ENCODE data around the gene MAG. TPM values are rescaled to one million over a fixed set of nuclear protein-coding genes. Genes with fewer than 3 reads are reported as not detected.

The MAG gene
- total and polyA plus RNA-seq, 2 of the 8 experiments (the other 6 are each of a cell fraction or from before 2014, with no cell fraction given): 0.20 to 1.3 TPM

- H3K9ac ChIP-seq (replicated peaks in 1 of 4; ENCODE audit: extremely low read depth in 1 of 4, low read depth in 3 of 4, low read length in 3 of 4): no peak overlapping the region
- DNase-seq (ENCODE audit: low read depth in 1 of 2, low spot score in 2 of 2): no peak
- H3K18ac ChIP-seq (ENCODE audit: extremely low read depth, low read length): no peak overlapping the region
- ChIA-PET CTCF (ENCODE audit: partially characterized antibody) (interaction anchor here (0.7 to 2.1 kb wide), 4 partner anchors 9 to 212 kb away, joined by 3 to 7 read pairs (median 5); partner anchors contain the start of genes LGI4 and USF2), POLR2A (ENCODE audit: partially characterized antibody) (interaction anchor here (0.9 to 5.5 kb wide), 4 partner anchors 8 to 18 kb away, joined by 4 to 28 read pairs (median 13); partner anchors contain the start of gene USF2)
- no peak overlapping the region; the same call in 1 of the 2 replicates for H4K8ac ChIP-seq (ENCODE audit: extremely low read depth, insufficient read depth, low read length)
- H3K4me1 ChIP-seq (replicated peaks in 1 of 4; ENCODE audit: control insufficient read depth in 3 of 4, insufficient read depth in 4 of 4, low read length in 3 of 4): peaks cover 0 to 3% (median 0%) of the 10 kb centered on the region in 4 experiments; a peak in 3 of 7 replicates
- no peak overlapping the region for H3K4me3 ChIP-seq (ENCODE audit: extremely low read depth in 1 of 4, insufficient read depth in 2 of 4, low read depth in 3 of 4, low read length in 4 of 4)
- H3K56ac ChIP-seq (replicated peaks; ENCODE audit: insufficient read length, low read depth, low read length): no peak overlapping the region
- H3K79me1 ChIP-seq (ENCODE audit: low read depth, low read length): no peaks in the 10 kb centered on the region
- H2BK12ac ChIP-seq (ENCODE audit: low read depth, low read length): no peak overlapping the region
- WGBS, 2 experiments (ENCODE audit: extremely low coverage in 1 of 2, insufficient coverage in 1 of 2, insufficient read length in 1 of 2, insufficient replicate concordance in 2 of 2, low coverage in 1 of 2, low lambda C conversion rate in 2 of 2, missing lambda C conversion rate in 1 of 2): 88% methylated on average over 31 of the region's 45 CpGs; no CpG with 5 or more reads in 1 of the 2 experiments
- H4K5ac ChIP-seq (ENCODE audit: insufficient read length, low read depth, low read length): no peak overlapping the region
- H2BK5ac ChIP-seq (ENCODE audit: low read depth, low read length): no peak overlapping the region
- H3K27ac ChIP-seq (ENCODE audit: low read depth, low read length): no peak overlapping the region
- peaks cover 5 to 11% (median 5%) of the 10 kb centered on the region in 4 experiments; a peak in 6 of 8 replicates for H3K36me3 ChIP-seq (ENCODE audit: control insufficient read depth in 2 of 4, insufficient read depth in 4 of 4, low read length in 3 of 4)
- no peak overlapping the region for H2AK5ac ChIP-seq (ENCODE audit: low read depth, low read length)
- H4K20me1 ChIP-seq (replicated peaks in 1 of 2; ENCODE audit: control insufficient read depth in 1 of 2, insufficient read depth in 2 of 2, low read length in 2 of 2): peaks cover 0 to 4% of the 10 kb centered on the region in 2 experiments
- no peak overlapping the region for H3K4ac ChIP-seq (replicated peaks; ENCODE audit: insufficient read length, low read depth, low read length)
- H2AFZ ChIP-seq (ENCODE audit: low read length): no peak overlapping the region
- no peaks in the 10 kb centered on the region for H3K27me3 ChIP-seq (replicated peaks in 1 of 4; ENCODE audit: control insufficient read depth in 3 of 4, extremely low read depth in 1 of 4, insufficient read depth in 3 of 4, low read length in 3 of 4)
- no peaks in the 10 kb centered on the region for H3K23me2 ChIP-seq (ENCODE audit: low read depth, low read length)
- no peak overlapping the region for H2BK20ac ChIP-seq (ENCODE audit: low read length)
- H3K4me2 ChIP-seq (ENCODE audit: insufficient read depth in 1 of 2, low read depth in 2 of 2, low read length in 2 of 2): no peak overlapping the region
- H3K14ac ChIP-seq (ENCODE audit: insufficient read length): no peak overlapping the region
- H4K91ac ChIP-seq (replicated peaks; ENCODE audit: insufficient read length, low read length): no peak overlapping the region
- H2BK15ac ChIP-seq (ENCODE audit: low read length): no peak overlapping the region
- H3K79me2 ChIP-seq (ENCODE audit: control insufficient read depth in 1 of 2, insufficient read depth in 2 of 2, low read length in 2 of 2): no peaks in the 10 kb centered on the region
- H2BK120ac ChIP-seq (replicated peaks; ENCODE audit: low read depth, low read length): no peak overlapping the region
- H3K9me3 ChIP-seq (ENCODE audit: insufficient read depth in 2 of 2, low read depth in 1 of 2, low read length in 1 of 2): no peaks in the 10 kb centered on the region
- FAIRE-seq: no peak
- no peak overlapping the region for H3K23ac ChIP-seq (ENCODE audit: insufficient read length)
- no peak for TF ChIP-seq RNF2 (IDR thresholded peaks at IDR 0.05; ENCODE audit: borderline replicate concordance, low read depth, low read length, missing control alignments, poor library complexity, severe bottlenecking)
- no peak for TF ChIP-seq CBX8 (IDR thresholded peaks at IDR 0.05; ENCODE audit: borderline replicate concordance, low read depth, low read length)
- no peak for TF ChIP-seq CEBPB (IDR thresholded peaks at IDR 0.05; ENCODE audit: low read depth, low read length)
- no peak for TF ChIP-seq GABPA (IDR thresholded peaks at IDR 0.05; ENCODE audit: borderline replicate concordance, insufficient read depth, low read length)
- TF ChIP-seq CBX5 (IDR thresholded peaks at IDR 0.05; ENCODE audit: low read depth, low read length): no peak
- TF ChIP-seq ATF2 (IDR thresholded peaks at IDR 0.05; ENCODE audit: low read length): no peak
- TF ChIP-seq SIN3A (conservative IDR thresholded peaks at IDR 0.05 in 1 of 2, IDR thresholded peaks at IDR 0.05 in 1 of 2; ENCODE audit: low read depth in 1 of 2, low read length in 2 of 2): no peak
- no peak for TF ChIP-seq TBP (IDR thresholded peaks at IDR 0.05; ENCODE audit: low read depth, low read length)
- no peak for TF ChIP-seq ATF3 (IDR thresholded peaks at IDR 0.05; ENCODE audit: insufficient read depth, low read depth, low read length)
Observed at GRCh38 chr19:35278578-35279284, 13.2 kb upstream of the MAG start.

All from H1 (cell line).